GM21786 (cell line): Measurements from ENCODE around the gene BMPR1A.
A peak's percentile ranks its signal among the peaks of the same experiment; 100 is the strongest.
"Not testable (repeated sequence)": the region's sequence is repeated elsewhere in the genome, so short reads cannot be mapped to it uniquely, and the experiment has no call there.

ENCODE experiments used
- ATAC-seq: cut with Tn5 transposase; IDR thresholded peaks from one replicate; pipeline ENCODE4 v1.9.1; 2021; ENCODE audit not compliant: unreplicated experiment

BMPR1A gene

DNA sequence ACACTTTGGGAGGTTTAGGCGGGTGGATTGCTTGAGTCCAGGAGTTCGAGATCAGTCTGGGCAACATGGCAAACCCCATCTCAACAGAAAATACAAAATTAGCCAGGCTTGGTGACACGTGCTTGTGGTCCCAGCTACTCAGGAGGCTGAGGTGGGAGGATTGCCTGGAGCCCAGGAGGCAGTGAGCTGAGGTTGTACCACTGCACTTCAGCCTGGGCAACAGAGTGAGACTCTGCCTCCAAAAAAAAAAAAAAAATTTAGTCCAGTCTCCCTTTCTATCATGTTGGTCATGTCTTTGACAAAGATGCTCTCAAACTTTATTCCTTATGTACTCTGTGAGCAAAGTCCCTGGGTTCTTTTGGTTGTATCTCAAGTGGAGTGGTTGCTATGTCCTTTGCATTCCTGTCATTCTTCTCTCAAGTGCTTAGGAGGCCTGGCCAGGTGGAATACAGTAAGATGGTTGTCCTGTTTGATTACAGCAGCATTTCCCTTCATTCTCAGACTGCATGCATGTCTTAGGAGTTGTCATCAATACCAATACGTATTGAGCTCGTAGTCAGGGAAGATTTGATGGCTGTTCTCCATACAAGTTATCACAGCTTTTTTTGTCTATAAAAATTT, 115.3 kb downstream of the BMPR1A start:
- ATAC-seq: no peak

DNA sequence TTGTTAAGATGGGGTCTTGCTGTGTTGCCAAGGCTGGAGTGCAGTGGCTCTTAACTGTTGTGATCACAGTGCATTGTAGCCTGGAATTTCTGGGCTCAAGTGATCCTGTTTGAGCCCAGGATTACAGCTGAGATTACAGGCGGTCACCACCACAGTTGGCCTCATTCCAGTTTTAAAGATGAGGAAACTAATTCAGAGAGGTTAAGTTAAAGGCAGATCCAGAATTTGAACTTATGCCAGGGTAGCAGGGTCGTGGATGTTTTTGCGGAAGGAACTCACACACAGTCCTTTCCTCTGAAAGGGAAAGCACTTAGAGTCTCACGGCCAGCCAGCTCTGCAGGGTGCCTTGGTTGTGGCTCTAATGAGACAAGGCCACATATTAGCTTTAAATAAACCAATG, 116.3 kb downstream of the BMPR1A start:
- no peak for ATAC-seq

DNA sequence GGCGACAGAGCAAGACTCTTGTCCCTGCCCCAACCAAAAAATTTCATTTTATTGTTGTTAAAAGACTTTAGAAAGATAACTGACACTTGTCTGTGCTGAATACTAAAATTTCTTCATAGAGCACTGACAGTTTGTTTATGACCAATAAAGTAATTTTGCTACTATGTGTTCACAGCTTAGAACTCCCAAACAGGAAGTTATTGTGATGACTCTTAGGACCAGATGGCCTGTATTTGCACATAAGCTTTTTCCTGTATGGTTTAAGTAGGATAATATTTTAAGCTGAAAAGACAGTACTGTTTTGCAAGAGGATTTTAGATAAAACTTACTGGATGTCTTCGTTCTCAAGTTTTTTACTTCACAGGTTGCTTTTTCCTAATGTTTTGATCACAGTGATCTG, 120.3 kb downstream of the BMPR1A start:
- no peak for ATAC-seq

DNA sequence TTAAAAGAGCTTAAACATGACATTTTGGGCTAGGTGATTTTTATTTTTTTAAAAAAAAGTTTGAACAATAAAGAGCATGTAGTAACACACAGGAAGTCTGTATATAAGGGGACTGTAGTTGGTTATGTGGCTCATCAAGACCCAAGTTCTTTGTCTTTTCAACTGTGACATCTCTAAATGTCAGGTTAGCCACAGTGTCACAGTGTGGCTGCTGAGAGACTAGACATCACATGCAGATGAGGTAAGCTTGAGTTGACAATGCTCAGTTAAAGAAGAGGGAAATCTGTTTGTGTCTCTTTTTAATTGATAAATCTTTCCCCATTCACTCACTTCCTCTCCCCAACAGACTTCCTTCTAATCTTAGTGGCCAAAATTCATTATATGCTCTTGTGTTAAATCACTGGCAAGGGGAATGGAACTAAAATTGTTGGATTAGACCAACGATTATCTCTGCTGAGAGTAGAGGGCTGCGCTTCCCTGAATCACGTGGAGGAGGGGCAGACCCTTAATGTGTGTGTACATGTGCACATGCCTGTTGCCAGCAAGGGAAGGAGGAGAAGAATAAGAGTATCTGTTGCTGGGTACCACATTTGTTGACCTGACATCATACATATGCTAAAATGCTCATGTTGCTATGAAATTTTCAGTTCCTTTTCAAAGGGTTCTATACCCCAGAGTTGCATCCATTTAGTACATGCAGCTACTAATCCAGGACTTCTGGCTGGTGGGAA, 122.7 kb downstream of the BMPR1A start:
- ATAC-seq: peak; percentile 60

GRCh38 chr10:86880971-86881370, 124.6 kb downstream of the BMPR1A start:
- ATAC-seq: no peak

GRCh38 chr10:86888585-86889381, 132.4 kb downstream of the BMPR1A start:
- ATAC-seq: peak; percentile 98

DNA sequence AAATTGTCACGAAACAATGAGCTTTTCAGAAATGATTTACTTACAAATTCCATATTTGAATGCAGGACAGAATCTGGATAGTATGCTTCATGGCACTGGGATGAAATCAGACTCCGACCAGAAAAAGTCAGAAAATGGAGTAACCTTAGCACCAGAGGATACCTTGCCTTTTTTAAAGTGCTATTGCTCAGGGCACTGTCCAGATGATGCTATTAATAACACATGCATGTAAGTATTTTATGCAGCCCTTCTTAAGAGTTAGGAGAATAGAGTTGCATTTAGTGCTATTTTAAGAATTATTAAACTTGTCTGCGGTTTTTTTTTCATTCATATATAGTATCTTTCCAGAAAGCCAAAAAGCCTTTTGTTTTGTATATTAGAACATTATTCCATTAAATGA, 133.6 kb downstream of the BMPR1A start:
- ATAC-seq: no peak

DNA sequence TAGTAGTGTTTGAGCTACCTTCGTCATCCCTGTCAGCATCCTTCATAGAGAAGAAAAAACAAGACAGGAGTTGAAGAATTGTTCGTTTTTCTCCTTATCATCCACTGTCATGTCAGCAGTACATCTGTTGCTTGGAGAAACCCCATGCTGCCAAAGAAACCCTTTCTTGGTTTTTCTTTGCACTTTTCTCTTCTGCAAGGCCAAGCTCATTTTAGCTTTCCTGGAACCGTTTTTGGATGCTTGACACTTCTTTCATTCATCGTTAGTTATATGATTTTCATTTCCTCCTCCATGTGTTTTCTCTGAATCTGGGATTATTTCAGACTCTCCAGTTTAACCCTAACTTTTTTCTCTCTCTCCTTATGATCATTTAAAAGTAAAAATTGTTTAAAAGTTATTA, 142.1 kb downstream of the BMPR1A start:
- ATAC-seq: no peak

DNA sequence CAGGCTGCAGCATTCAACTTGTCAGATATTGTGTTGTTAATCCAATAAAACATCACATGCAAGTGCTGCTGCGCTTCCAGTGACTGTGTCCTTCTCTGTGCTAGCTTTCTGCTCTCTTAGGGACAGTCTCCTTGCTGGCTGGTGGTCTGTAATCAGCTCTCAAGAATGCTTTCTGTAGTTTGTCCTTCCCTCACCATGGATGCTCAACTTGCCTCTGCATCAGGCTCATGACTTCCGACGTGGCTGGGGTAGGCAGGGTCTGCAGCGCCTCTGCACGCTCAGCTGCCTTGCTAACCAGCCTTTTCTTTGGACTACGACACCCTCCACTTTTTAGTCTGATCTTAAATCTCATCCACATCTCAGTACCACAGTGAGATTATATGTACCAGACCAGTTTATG, 142.7 kb downstream of the BMPR1A start:
- ATAC-seq: no peak

GRCh38 chr10:86899670-86900276, 143.4 kb downstream of the BMPR1A start:
- no peak for ATAC-seq

GRCh38 chr10:86900955-86901354, 144.5 kb downstream of the BMPR1A start:
- ATAC-seq: no peak

- no peak for ATAC-seq
Observed at GRCh38 chr10:86904600-86904999, 148.2 kb downstream of the BMPR1A start.

DNA sequence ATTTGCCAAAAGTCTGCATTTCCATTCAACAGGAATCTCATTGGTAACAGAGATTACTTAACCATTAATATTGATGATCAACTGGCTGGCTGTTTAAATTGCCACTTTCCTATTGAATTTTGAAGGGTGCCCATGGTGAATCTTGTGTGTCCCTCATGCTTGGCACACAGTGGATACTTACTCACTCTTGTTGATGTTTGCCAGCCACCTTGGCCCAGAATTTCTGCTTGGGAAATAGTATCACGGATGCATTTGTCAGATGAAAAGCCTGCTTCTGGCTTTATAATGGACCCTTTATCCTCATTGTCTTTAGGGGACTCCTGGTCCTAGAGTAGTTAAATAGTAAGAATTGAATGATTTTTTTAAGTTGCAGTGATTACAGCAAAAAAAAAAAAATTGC, 149.0 kb downstream of the BMPR1A start:
- no peak for ATAC-seq

- no peak for ATAC-seq
Observed at GRCh38 chr10:86914734-86915133, 158.3 kb downstream of the BMPR1A start.

DNA sequence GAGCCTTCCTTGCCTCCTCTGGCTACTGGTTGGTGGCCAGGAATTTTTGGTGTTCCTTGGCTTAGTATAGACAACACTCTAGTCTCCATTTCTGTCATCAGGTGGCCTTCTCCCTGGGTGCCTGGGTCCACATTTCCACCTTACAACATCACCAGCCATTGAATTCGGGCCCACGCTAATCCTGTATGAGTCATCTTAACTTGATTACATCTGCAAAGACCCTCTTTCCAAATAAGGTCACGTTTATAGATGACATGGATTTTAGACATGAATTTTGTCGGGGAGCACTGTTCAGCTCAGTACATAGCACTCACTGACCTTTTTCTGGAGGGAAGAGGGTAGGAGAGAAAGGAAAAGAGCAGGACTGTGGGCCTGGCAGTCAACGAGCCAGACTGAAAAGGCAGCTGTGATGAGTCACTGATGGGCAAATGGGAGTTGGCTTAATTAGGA, 161.6 kb downstream of the BMPR1A start:
- no peak for ATAC-seq

DNA sequence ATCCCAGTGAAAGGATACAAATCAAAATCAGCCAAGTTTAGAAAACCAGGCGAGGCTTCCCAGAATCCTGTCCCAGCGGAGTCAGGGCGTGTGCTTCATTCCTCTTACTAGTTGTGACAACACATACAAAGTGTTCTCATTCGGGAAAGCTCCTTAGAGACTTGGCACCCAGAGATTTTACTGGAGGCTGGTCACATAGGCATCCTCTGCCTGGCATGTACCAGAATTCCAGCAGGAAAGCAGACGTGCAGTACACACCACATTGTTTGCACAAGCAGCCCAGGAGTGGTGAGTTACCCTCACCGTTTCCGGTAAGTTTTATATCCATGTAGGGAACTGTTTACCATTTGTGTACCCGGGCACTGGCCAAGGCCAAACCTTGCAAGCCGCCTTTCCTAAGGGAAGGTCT, 166.1 kb downstream of the BMPR1A start:
- no peak for ATAC-seq

DNA sequence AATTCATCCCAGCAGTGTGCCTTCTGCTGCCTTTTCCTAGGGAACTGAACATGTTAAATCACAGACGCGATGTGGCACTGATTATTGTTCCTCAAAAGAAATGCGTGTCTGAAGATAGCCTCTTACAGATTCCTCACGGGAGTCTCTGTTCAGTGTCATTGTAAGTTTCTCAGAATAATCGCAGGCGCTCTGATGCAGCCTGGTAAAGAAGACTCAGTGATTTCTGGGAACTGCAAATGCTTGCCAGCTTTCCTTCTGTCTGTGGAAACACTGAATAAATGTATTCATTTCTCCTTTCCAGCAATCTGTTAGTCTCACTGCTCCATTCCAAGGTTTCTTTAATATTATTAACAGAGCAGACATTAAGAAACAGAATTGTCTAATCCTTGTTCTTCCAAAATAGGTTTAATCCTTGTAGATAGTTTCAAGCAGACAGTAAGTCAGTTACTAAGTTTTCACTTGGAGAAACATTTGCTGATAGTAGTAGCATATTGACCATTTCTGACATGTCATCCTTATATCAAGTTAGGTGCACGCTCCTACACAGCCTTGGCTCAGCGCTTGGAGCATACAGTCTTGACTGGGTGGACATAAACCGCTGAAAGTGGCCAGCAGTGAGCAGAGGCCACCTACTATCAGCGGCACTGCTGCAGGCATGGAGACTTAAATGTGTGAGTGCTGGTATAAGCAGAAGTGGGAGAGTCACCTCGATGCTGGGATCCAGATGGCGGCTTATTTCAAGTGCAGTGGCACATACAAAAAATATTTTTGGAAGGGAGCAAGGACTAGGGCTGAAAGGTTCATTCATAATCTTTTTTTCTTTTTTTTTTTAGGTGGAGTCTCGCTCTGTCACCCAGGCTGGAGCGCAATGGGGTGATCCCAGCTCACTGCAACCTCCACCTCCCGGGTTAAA, 173.3 kb downstream of the BMPR1A start:
- no peak for ATAC-seq

DNA sequence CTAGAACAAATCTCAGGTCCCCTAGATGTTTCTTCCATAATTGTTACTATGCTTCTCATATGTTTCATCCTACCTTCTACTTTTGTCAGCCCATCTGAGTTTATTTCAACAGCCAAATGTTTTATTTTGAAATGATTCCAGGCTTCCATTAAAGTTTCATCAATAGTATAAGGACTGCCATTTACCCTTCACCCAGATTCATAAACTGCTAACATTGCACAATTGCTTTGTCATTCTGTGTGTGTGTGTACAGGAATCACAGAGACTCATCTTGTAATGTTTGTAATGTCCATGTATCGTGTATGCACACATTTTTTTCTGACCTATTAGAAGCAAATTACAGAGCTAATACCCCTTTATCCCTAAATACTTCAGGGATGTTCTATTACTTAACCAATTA, 175.5 kb downstream of the BMPR1A start:
- ATAC-seq: no peak

DNA sequence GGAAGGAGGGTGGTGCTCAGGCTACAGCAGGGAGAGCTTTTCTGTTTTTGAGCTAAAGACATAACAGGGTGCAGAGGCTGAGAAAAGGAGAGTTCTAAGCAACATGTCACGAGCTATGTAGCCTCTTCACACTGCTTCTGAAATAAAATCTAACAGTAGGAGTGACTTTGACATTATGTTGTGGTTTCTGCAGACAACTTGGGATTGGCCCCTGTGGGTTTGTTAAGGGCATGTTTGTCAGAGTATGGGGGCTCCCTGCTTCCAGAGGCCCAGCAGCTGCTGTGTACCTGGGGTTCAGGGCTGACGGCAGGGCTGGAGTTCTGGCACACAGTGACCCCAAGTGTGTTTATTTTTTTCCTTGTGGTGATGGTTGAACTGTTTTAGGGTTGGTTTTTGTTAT, 176.3 kb downstream of the BMPR1A start:
- no peak for ATAC-seq

DNA sequence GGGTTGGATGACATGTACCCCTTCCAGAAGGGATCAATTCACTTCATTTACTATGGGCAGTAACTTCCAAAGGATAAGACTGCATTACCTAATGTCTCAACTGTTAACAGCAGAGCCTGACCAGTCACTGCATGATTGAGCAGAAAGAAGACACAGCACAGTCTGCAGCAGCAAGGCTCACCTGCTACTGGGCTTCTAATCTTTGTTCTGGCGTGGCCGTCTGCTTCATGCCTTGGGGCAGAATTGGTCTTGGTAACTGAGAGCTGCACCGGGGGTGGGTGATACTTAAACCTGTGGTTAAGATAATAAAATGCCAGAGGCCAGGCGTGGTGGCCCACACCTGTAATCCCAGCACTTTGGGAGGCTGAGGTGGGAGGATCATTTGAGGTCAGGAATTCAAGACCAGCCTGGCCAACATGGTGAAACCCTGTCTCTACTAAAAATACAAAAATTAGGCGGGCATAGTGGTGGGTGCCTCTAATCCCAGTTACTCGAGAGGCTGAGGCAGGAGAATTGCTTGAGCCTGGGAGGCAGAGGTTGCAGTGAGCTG, 177.8 kb downstream of the BMPR1A start:
- ATAC-seq: not testable (repeated sequence)
